ENCODE measurements around the gene AATK. TPM values are rescaled to one million over a fixed set of nuclear protein-coding genes. Genes with fewer than 3 reads are reported as not detected.

AATK gene
- total RNA-seq, 4 donors from 2014 or later: 4.1 to 17.6 (median 7.4) TPM

- no peak for DNase-seq
- H3K27ac ChIP-seq: no peak overlapping the region
- TF ChIP-seq CTCF (IDR thresholded peaks at IDR 0.05): no peak
- no peak for TF ChIP-seq POLR2A (IDR thresholded peaks at IDR 0.05)
- no peaks in the 10 kb centered on the region for H3K36me3 ChIP-seq
- intact Hi-C loops (cut with DNase I): no loop called here
- H3K9me3 ChIP-seq: no peaks in the 10 kb centered on the region
- H3K27me3 ChIP-seq: no peaks in the 10 kb centered on the region
- H3K4me3 ChIP-seq (replicated peaks in 1 of 3): no peak overlapping the region
- peaks cover 57 to 60% of the 10 kb centered on the region in 2 donors for H3K4me1 ChIP-seq
- WGBS, 2 donors: 86 to 87% methylated on average over 8 to 13 of the region's 26 CpGs
Observed at GRCh38 chr17:81068411-81069134, 97.4 kb downstream of the AATK start.

GRCh38 chr17:81067391-81067811 is 98.6 kb downstream of the AATK start:
- intact Hi-C loops (cut with DNase I): no loop called here
- WGBS, 2 donors: 60 to 76% methylated on average over 2 to 16 of the region's 20 CpGs
- peaks cover 52 to 53% of the 10 kb centered on the region in 2 donors for H3K4me1 ChIP-seq

More at GRCh38 chr17:81067391-81067811, 98.6 kb downstream of the AATK start:
- TF ChIP-seq CTCF (IDR thresholded peaks at IDR 0.05): no peak
- TF ChIP-seq POLR2A (IDR thresholded peaks at IDR 0.05): no peak
- DNase-seq: no peak
- Histone ChIP-seq H3K27ac (no peak overlapping the region), H3K36me3 (no peaks in the 10 kb centered on the region), H3K4me3 (replicated peaks in 1 of 3) (no peak overlapping the region), H3K9me3 (no peaks in the 10 kb centered on the region), H3K27me3 (no peaks in the 10 kb centered on the region)

MicroRNAs encoded within 50 kb of the gene (microRNA counts, 767-probe panel; counts per million panel counts)
- microRNA hsa-miR-1250: 0 to 1,236 counts per million in 2 donors
- 3,493 to 5,881 counts per million in 2 donors for microRNA hsa-miR-338-3p
- microRNA hsa-miR-338-5p: 0 counts per million in 2 donors
- 0 counts per million in 2 donors for microRNA hsa-miR-657

Small RNA genes within 50 kb of the gene (microRNA-seq; reads per million reads assigned to microRNA genes)
- gene MIR1250: not detected
- gene MIR3065: not detected
- gene MIR338: not detected
- gene MIR657: not detected

Small RNA genes within 50 kb of the gene (small RNA-seq; reads per million reads assigned to genes)
- gene MIR1250 (not detected), gene MIR3065 (0.56 reads per million), gene MIR657 (not detected)

Other genes with a start within 250 kb of the AATK start
- 10 to 100 TPM; 19.5 to 37.8 (median 27.8) TPM for gene CHMP6, start 174.4 kb downstream of the AATK start, total RNA-seq
- gene BAIAP2, start 131.1 kb downstream of the AATK start, total RNA-seq: 10 to 100 TPM; 35.8 to 86.8 (median 42.1) TPM
- gene PVALEF, start 714 bp downstream of the AATK start, total RNA-seq: not detected
- gene CEP131, start 56.7 kb upstream of the AATK start, total RNA-seq: 10 to 100 TPM in 1 of 4 donors, 1 to 10 TPM in 3; 6.9 to 12.0 (median 8.6) TPM
- gene TEPSIN, start 72.8 kb upstream of the AATK start, total RNA-seq: 10 to 100 TPM; 37.9 to 82.2 (median 64.9) TPM
- 100 to 1,000 TPM in 1 of 4 donors, 10 to 100 TPM in 3; 17.0 to 107 (median 53.7) TPM for gene NDUFAF8, start 73.1 kb upstream of the AATK start, total RNA-seq
- gene SLC38A10, start 129.1 kb upstream of the AATK start, total RNA-seq: 100 to 1,000 TPM in 3 of 4 donors, 10 to 100 TPM in 1; 81.8 to 140 (median 121) TPM
- 10 to 100 TPM; 13.7 to 33.7 (median 23.9) TPM for gene BAHCC1, start 229.2 kb upstream of the AATK start, total RNA-seq

Data from thyroid gland (tissue), 4 donors.